HCT116 (cell line): Measurements from ENCODE around the gene ADAMTS3. TPM values are rescaled to one million over a fixed set of nuclear protein-coding genes. Genes with fewer than 3 reads are reported as not detected.

ENCODE experiments used
- ATAC-seq: fragments of 200-7000 bp; cut with Tn5 transposase; 2 replicates; pipeline ENCODE4 v1.9.1; 2020; ENCODE audit warnings: mild to moderate bottlenecking, moderate library complexity
- BruUV-seq: library from RNA; stranded (reverse); fragments of 400-500 nt; replicated peaks from 2 replicates; lab custom pipeline; 2021; lab: Mats Ljungman, UMichigan
- CTCF ChIA-PET: fragments of 300-600 bp; sonication (Branson Sonifier 250); formaldehyde crosslinking; loops from one replicate; lab custom pipeline; 2021; ENCODE audit warnings: antibody characterized with exemption; lab: Charles Lee
- POLR2A ChIA-PET: fragments of 300-600, 350-600 bp; sonication (Branson Sonifier 250); formaldehyde crosslinking; loops from one replicate; lab custom pipeline; 2021; ENCODE audit warnings: antibody characterized with exemption; lab: Charles Lee
- RAD21 ChIA-PET, 2 experiments: fragments of 300-600 bp; sonication (Branson Sonifier 250); formaldehyde crosslinking; loops; one replicate each; lab custom pipeline; 2023; ENCODE audit warnings: low total read pairs in 2 of 2; ENCODE audit not compliant: uncharacterized antibody in 2 of 2, unreplicated experiment in 2 of 2, low non-redundant PET in 1 of 2; lab: Charles Lee
- DNase-seq: peaks from one replicate; pipeline ENCODE4 v3.0.0-alpha.2; 2010; ENCODE audit warnings: low read depth, low spot score
- H2AFZ ChIP-seq: fragments of 200-600 bp; shearing (Covaris generic), sonication (generic); 2 replicates; pipeline ENCODE4 v1.6.1; 2017; ENCODE audit warnings: low read depth, mixed run types, mixed read lengths, antibody characterized with exemption, low read length; ENCODE audit not compliant: poor library complexity, severe bottlenecking
- H3K27ac ChIP-seq: 2 replicates; pipeline ENCODE4 v1.5.1; 2012; ENCODE audit warnings: low read depth, low read length
- H3K27me3 ChIP-seq: fragments of 200-600 bp; sonication (generic); 2 replicates; pipeline ENCODE4 v1.6.1; 2016; ENCODE audit warnings: mixed run types, low read length, mixed read lengths; ENCODE audit not compliant: insufficient read depth
- H3K36me3 ChIP-seq, 2 experiments: fragments of 200-500 bp in 1 of 2; fragments of 200-600 bp in 1 of 2; sonication (Bioruptor generic) in 1 of 2; sonication (generic) in 1 of 2; 2 replicates each; pipeline versions ENCODE4 v1.5.1 to v1.6.1; 2014 to 2016; ENCODE audit warnings: low read length in 2 of 2, inconsistent platforms in 1 of 2, mixed read lengths in 1 of 2, mixed run types in 1 of 2; ENCODE audit not compliant: insufficient read depth in 2 of 2, control insufficient read depth in 1 of 2
- H3K4me1 ChIP-seq, 2 experiments: fragments of 200-600 bp in 1 of 2; sonication (generic) in 1 of 2; 2 replicates each; pipeline versions ENCODE4 v1.5.1 to v1.6.1; 2012 to 2017; ENCODE audit warnings: low read length in 2 of 2, inconsistent platforms in 1 of 2, mild to moderate bottlenecking in 1 of 2, mixed read lengths in 1 of 2, mixed run types in 1 of 2, moderate library complexity in 1 of 2; ENCODE audit not compliant: insufficient read depth in 2 of 2, control insufficient read depth in 1 of 2
- H3K4me2 ChIP-seq: fragments of 200-600 bp; sonication (generic); 2 replicates; pipeline ENCODE4 v1.6.1; 2017; ENCODE audit warnings: mixed run types, low read length, mixed read lengths
- H3K4me3 ChIP-seq, 2 experiments: fragments of 200-600 bp in 1 of 2; sonication (generic) in 1 of 2; replicated peaks in 1 of 2; 2 replicates each; pipeline ENCODE4 v1.5.1; 2011 to 2016; ENCODE audit warnings: low read length in 2 of 2, control low read depth in 1 of 2, low read depth in 1 of 2, mild to moderate bottlenecking in 1 of 2, mixed read lengths in 1 of 2, mixed run types in 1 of 2
- H3K79me2 ChIP-seq: fragments of 200-600 bp; sonication (generic); 2 replicates; pipeline ENCODE4 v1.6.1; 2017; ENCODE audit warnings: mild to moderate bottlenecking, mixed run types, low read length, moderate library complexity, mixed read lengths; ENCODE audit not compliant: insufficient read depth
- H3K9ac ChIP-seq: fragments of 200-600 bp; sonication (generic); 2 replicates; pipeline ENCODE4 v1.6.1; 2016; ENCODE audit warnings: low read length, mixed read lengths
- H3K9me2 ChIP-seq: fragments of 200-600 bp; sonication (generic), shearing (Covaris generic); 2 replicates; pipeline ENCODE4 v1.6.1; 2017; ENCODE audit warnings: mixed run types, mild to moderate bottlenecking, moderate library complexity; ENCODE audit not compliant: insufficient read depth
- H3K9me3 ChIP-seq, 2 experiments: fragments of 200-500 bp in 1 of 2; fragments of 200-600 bp in 1 of 2; sonication (Bioruptor generic) in 1 of 2; sonication (generic) in 1 of 2; 2 replicates each; pipeline ENCODE4 v1.6.1; 2014 to 2017; ENCODE audit warnings: low read length in 2 of 2, mixed read lengths in 2 of 2, inconsistent platforms in 1 of 2, low read depth in 1 of 2, mild to moderate bottlenecking in 1 of 2, mixed run types in 1 of 2, moderate library complexity in 1 of 2; ENCODE audit not compliant: control insufficient read depth in 1 of 2, insufficient read depth in 1 of 2
- H4K20me1 ChIP-seq: fragments of 200-600 bp; sonication (generic), shearing (Covaris generic); 2 replicates; pipeline ENCODE4 v1.6.1; 2017; ENCODE audit warnings: mixed run types, mild to moderate bottlenecking, moderate library complexity; ENCODE audit not compliant: insufficient read depth
- ATF3 ChIP-seq: IDR thresholded peaks from 2 replicates; pipeline ENCODE4 v1.6.1; 2012
- CTCF ChIP-seq, 3 experiments: fragments of 200-600 bp in 1 of 3; sonication (generic) in 1 of 3; IDR thresholded peaks in 2 of 3; conservative IDR thresholded peaks in 1 of 3; 2 replicates each; pipeline ENCODE4 v1.5.1; 2012 to 2017; ENCODE audit warnings: low read depth in 2 of 3, low read length in 2 of 3, antibody characterized with exemption in 1 of 3, borderline replicate concordance in 1 of 3, control low read depth in 1 of 3, mild to moderate bottlenecking in 1 of 3, mixed read lengths in 1 of 3, mixed run types in 1 of 3, moderate library complexity in 1 of 3; ENCODE audit not compliant: insufficient read depth in 1 of 3
- EGR1 ChIP-seq: IDR thresholded peaks from 2 replicates; pipeline ENCODE4 v1.6.1; 2012; ENCODE audit warnings: low read depth
- EZH2 ChIP-seq: fragments of 200-600 bp; sonication (generic); IDR thresholded peaks from 2 replicates; pipeline ENCODE4 v1.6.1; 2017; ENCODE audit warnings: antibody characterized with exemption, mixed run types
- EZH2phosphoT487 ChIP-seq: fragments of 200-600 bp; IDR thresholded peaks from 2 replicates; pipeline ENCODE4 v1.6.1; 2018; ENCODE audit warnings: antibody characterized with exemption, borderline replicate concordance
- FOSL1 ChIP-seq: IDR thresholded peaks from 2 replicates; pipeline ENCODE4 v1.6.1; 2012; ENCODE audit warnings: low read depth
- MAX ChIP-seq: IDR thresholded peaks from 2 replicates; pipeline ENCODE4 v1.6.1; 2012
- POLR2A ChIP-seq: IDR thresholded peaks from 2 replicates; pipeline ENCODE4 v1.7.0; 2011; ENCODE audit warnings: borderline replicate concordance; ENCODE audit not compliant: insufficient read depth, insufficient read length; ENCODE audit errors: extremely low read depth
- POLR2AphosphoS5 ChIP-seq: IDR thresholded peaks from 2 replicates; pipeline ENCODE4 v1.6.1; 2011; ENCODE audit warnings: mild to moderate bottlenecking, low read depth, low read length, moderate library complexity
- SP1 ChIP-seq: IDR thresholded peaks from 2 replicates; pipeline ENCODE4 v1.6.1; 2012; ENCODE audit warnings: low read depth
- TCF7L2 ChIP-seq: IDR thresholded peaks from 2 replicates; pipeline ENCODE4 v1.7.0; 2011; ENCODE audit warnings: borderline replicate concordance, inconsistent platforms; ENCODE audit not compliant: insufficient read depth, insufficient read length; ENCODE audit errors: extremely low read depth
- YY1 ChIP-seq: IDR thresholded peaks from 2 replicates; pipeline ENCODE4 v1.6.1; 2011; ENCODE audit warnings: low read length, low read depth, moderate library complexity, mild to moderate bottlenecking; ENCODE audit not compliant: insufficient replicate concordance; ENCODE audit errors: extremely low read depth
- ZBTB33 ChIP-seq: IDR thresholded peaks from 2 replicates; pipeline ENCODE4 v1.6.1; 2011; ENCODE audit warnings: mild to moderate bottlenecking, low read length, moderate library complexity; ENCODE audit not compliant: insufficient replicate concordance; ENCODE audit errors: extremely low read depth
- ZFX ChIP-seq: fragments of 450-650 bp; IDR thresholded peaks from 2 replicates; pipeline ENCODE4 v1.6.1; 2017
- intact Hi-C: fragments of 100-400 bp; cut with micrococcal nuclease; formaldehyde crosslinking; loops from 2 replicates; pipeline ENCODE4 v1.10.0; 2022
- total RNA-seq: library from RNA; stranded (reverse); gene quantifications from one replicate; pipeline ENCODE4 v1.2.1, GENCODE V29; 2021; ENCODE audit not compliant: unreplicated experiment

The ADAMTS3 gene
- total RNA-seq, 1 experiment from 2014 or later = not detected

- POLR2A ChIA-PET = no interaction called here
- no peak overlapping the region for H2AFZ ChIP-seq
- H3K9me3 ChIP-seq = 0 out of 4 replicates have a peak, but pooled peaks cover 3 to 6% of the 10 kb centered on the region in 2 experiments
- no peak overlapping the region for H3K9ac ChIP-seq
- no peak overlapping the region for H3K27ac ChIP-seq
- CTCF ChIA-PET = no interaction called here
- no peak for ATAC-seq
- BruUV-seq = no TSS peak
- no peaks in the 10 kb centered on the region for H3K9me2 ChIP-seq
- no peak overlapping the region for H3K4me3 ChIP-seq
- DNase-seq = no peak
- RAD21 ChIA-PET = no interaction called here
- TF ChIP-seq POLR2A = no peak
- TF ChIP-seq YY1 = no peak
- no peak for TF ChIP-seq TCF7L2
- no peak for TF ChIP-seq EGR1
- no peak for TF ChIP-seq CTCF (IDR thresholded peaks at IDR 0.05 in 2 of 3, conservative IDR thresholded peaks at IDR 0.05 in 1 of 3; ENCODE audit: borderline replicate concordance in 1 of 3, insufficient read depth in 1 of 3, low read depth in 2 of 3, low read length in 2 of 3)
- no peak for TF ChIP-seq SP1
- TF ChIP-seq EZH2 = no peak
- TF ChIP-seq ZFX = no peak
- no peak for TF ChIP-seq FOSL1
- no peak for TF ChIP-seq POLR2AphosphoS5
- TF ChIP-seq ATF3 = no peak
- TF ChIP-seq MAX = no peak
- TF ChIP-seq EZH2phosphoT487 = no peak
- TF ChIP-seq ZBTB33 = no peak
- H3K27me3 ChIP-seq = no peaks in the 10 kb centered on the region
- intact Hi-C loops = no loop called here
- no peaks in the 10 kb centered on the region for H3K79me2 ChIP-seq
- no peaks in the 10 kb centered on the region for H3K4me1 ChIP-seq
- H3K4me2 ChIP-seq = no peak overlapping the region
- no peaks in the 10 kb centered on the region for H3K36me3 ChIP-seq
- no peaks in the 10 kb centered on the region for H4K20me1 ChIP-seq
These were observed 13.6 kb downstream of the ADAMTS3 start for GRCh38 chr4:72555377-72555831.
